ENCODE results near the gene TRABD. TPM values are rescaled to one million over a fixed set of nuclear protein-coding genes. Genes with fewer than 3 reads are reported as not detected.

Gene TRABD
- total RNA-seq, 4 donors from 2014 or later: 26.6 to 51.9 (median 31.5) TPM

DNA sequence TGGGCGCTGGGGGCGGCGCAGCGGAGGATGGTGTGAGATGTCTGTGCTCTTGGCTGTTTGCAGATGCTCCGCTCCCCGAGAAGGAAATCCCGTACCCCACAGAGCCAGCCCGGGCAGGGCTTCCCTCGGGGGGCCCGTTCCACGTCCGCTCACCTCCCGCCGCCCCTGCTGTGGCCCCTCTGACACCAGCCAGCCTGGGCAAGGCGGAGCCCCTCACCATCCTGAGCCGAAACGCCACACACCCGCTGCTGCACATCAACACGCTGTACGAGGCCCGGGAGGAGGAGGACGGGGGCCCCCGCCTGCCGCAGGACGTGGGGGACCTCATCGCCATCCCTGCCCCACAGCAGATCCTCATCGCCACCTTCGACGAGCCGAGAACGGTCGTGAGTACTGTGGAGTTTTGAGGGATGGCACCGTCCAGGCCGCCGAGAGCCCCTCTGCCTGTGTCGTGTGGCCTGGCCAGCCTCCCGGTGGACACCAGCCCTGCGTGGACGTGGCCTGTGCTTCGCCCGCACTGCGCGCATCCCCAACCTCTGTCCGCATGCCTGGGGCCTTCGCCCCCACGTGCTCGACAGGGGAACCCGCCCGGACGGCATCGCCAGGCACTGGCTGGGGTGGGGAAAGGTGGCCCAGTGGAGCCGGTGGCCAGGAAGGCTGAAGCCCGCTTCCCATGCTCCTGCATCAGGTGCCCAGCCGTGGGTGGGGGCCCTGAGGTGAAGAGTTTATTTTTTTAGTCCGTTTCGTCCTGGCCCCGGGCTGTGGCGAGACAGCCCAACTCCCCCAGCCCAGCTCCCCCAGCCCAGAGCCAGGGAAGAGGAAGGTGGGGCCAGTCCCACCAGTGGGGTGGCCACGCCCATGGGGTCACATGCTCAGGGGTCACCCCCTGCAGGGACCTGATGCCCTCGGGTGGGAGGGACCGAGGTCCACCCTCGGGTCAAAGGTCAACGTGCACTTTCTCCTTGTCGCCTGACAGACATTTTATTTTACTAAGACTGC lies 6.5 kb upstream of the TRABD start:
- WGBS, 2 donors: 90 to 91% methylated on average over 31 to 46 of the region's 64 CpGs
- H3K9me3 ChIP-seq: no peaks in the 10 kb centered on the region
- no peak overlapping the region for H3K27ac ChIP-seq
- TF ChIP-seq POLR2A (IDR thresholded peaks at IDR 0.05): no peak
- TF ChIP-seq, protein P1, sequence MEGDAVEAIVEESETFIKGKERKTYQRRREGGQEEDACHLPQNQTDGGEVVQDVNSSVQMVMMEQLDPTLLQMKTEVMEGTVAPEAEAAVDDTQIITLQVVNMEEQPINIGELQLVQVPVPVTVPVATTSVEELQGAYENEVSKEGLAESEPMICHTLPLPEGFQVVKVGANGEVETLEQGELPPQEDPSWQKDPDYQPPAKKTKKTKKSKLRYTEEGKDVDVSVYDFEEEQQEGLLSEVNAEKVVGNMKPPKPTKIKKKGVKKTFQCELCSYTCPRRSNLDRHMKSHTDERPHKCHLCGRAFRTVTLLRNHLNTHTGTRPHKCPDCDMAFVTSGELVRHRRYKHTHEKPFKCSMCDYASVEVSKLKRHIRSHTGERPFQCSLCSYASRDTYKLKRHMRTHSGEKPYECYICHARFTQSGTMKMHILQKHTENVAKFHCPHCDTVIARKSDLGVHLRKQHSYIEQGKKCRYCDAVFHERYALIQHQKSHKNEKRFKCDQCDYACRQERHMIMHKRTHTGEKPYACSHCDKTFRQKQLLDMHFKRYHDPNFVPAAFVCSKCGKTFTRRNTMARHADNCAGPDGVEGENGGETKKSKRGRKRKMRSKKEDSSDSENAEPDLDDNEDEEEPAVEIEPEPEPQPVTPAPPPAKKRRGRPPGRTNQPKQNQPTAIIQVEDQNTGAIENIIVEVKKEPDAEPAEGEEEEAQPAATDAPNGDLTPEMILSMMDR (IDR thresholded peaks at IDR 0.05): no peak
- H3K4me1 ChIP-seq: peaks cover 17 to 19% of the 10 kb centered on the region in 2 donors
- no peak for DNase-seq
- no peak overlapping the region for H3K4me3 ChIP-seq (replicated peaks in 1 of 3)
- no peaks in the 10 kb centered on the region for H3K27me3 ChIP-seq
- intact Hi-C loops (cut with DNase I): no loop called here
- H3K36me3 ChIP-seq: no peaks in the 10 kb centered on the region

DNA sequence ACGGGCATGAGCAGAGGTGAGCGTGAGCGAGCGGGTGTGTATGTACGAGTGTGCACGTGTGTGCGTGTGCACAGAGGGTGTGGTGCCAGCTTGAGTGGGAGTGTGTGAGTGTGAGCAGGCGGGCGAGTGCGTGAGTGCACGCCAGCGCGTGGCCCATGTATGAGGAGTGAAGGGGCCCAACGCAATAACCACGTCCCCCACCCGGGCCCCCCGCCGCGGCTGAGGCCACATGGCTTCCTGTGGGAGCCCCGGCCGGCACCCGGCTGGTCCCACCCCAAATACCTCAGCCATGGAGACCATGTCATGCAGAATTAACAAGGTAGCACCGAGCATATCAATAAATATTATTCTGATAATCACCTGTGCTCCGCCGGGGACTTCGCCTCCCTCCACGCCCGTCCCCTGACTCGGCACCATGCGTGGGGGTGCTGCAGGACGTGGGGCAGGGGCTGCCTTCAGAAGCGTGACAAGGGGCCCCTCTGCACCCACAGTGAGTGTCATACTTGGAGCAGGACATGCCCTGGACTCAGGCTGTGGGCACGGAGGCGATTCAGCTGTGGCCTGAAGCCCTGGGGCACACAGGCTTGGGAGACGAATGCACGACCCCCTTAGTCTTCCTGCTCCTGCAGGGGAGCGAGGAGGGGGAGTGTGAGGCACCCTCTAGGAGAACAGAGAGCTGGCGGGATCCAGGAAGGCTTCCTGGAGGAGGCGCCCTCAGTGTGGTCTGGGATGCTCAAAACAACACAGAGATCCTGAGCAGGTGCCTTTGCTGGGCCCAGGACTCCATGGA lies 5.6 kb upstream of the TRABD start:
- no peak overlapping the region for H3K4me3 ChIP-seq (replicated peaks in 1 of 3)
- no peak for DNase-seq

DNA sequence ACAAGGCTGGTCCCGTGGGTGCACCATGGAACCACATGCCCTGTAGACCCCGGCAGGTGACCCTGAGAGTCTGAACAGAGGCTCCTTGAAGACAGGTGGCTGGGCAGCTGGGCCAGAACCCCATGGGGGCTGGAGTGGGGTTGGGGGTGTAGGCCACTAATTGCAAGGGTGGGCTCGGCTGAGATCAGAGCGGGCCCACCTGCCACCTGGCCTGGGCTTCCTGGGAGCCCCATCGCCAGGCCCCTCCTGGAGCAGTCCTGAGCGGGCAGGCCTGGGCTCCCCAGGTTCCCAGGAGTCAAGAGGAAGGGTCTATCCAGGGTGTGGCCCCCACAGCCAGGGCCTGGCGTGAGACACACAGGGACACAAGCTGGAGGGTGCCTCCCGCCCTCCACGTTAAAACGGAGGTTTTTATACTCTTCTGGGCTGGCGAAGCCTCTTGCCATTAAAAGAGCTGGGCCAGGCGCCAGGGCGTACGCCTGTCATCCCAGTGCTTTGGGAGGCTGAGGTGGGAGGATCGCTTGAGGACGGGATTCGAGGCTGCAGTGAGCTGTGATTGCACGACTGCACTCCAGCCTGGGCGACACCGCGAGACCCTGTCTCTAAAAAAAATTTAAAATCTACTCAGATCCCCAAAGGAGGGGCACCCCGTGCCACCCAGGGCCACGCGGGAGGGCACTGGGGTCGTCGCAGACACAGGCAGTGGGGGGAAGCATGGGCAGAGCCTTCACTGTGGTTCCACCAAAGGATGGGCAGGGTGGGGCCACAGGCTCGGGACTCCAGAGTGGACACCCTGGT lies 4.8 kb upstream of the TRABD start:
- no peak for TF ChIP-seq POLR2A (IDR thresholded peaks at IDR 0.05)
- TF ChIP-seq, protein P1 (IDR thresholded peaks at IDR 0.05): no peak
- Histone ChIP-seq H3K27me3 (no peaks in the 10 kb centered on the region), H3K4me3 (replicated peaks in 1 of 3) (no peak overlapping the region), H3K4me1 (peaks cover 26 to 32% of the 10 kb centered on the region in 2 donors), H3K9me3 (no peaks in the 10 kb centered on the region), H3K36me3 (no peaks in the 10 kb centered on the region), H3K27ac (no peak overlapping the region)
- no peak for DNase-seq
- intact Hi-C loops (cut with DNase I): no loop called here
- 89 to 95% methylated on average over 18 to 19 of the region's 27 CpGs for WGBS, 2 donors

More for the DNA sequence above, 5.6 kb upstream of the TRABD start:
- Histone ChIP-seq H3K27me3 (no peaks in the 10 kb centered on the region), H3K4me1 (peaks cover 23 to 29% of the 10 kb centered on the region in 2 donors), H3K36me3 (no peaks in the 10 kb centered on the region), H3K27ac (no peak overlapping the region), H3K9me3 (no peaks in the 10 kb centered on the region)
- WGBS, 2 donors: 90% methylated on average over 20 to 36 of the region's 39 CpGs
- intact Hi-C loops (cut with DNase I): no loop called here
- TF ChIP-seq POLR2A (IDR thresholded peaks at IDR 0.05): no peak

GRCh38 chr22:50182176-50183081 lies 3.3 kb upstream of the TRABD start:
- peak; percentile 91 to 95 for DNase-seq
- Histone ChIP-seq H3K4me3 (replicated peaks in 1 of 3) (no peak overlapping the region), H3K36me3 (no peaks in the 10 kb centered on the region), H3K9me3 (no peaks in the 10 kb centered on the region), H3K27ac (peak overlapping the region; percentile 53 to 83 (median 77)), H3K4me1 (peaks cover 35 to 42% of the 10 kb centered on the region in 2 donors), H3K27me3 (no peaks in the 10 kb centered on the region)
- 63 to 69% methylated on average over 14 to 17 of the region's 31 CpGs for WGBS, 2 donors
- intact Hi-C loops (cut with DNase I): no loop called here
- TF ChIP-seq, protein P1 (IDR thresholded peaks at IDR 0.05): no peak
- peak in 1 of 2 donors; percentile 35 for TF ChIP-seq POLR2A (IDR thresholded peaks at IDR 0.05)

Measured in thyroid gland (tissue), 4 donors.